IMR-90 (cell line): ENCODE data around the gene NAV1. TPM values are rescaled to one million over a fixed set of nuclear protein-coding genes. Genes with fewer than 3 reads are reported as not detected.

Experiments
- ATAC-seq: fragments of 200-7000 bp; cut with Tn5 transposase; 2 replicates; pipeline ENCODE4 v1.9.1; 2020; ENCODE audit warnings: low read depth, mild to moderate bottlenecking, moderate library complexity
- BruUV-seq: library from RNA; stranded (reverse); fragments of 400-500 nt; replicated peaks from 2 replicates; lab custom pipeline; 2021; lab: Mats Ljungman, UMichigan
- CTCF ChIA-PET: fragments of 300-600 bp; formaldehyde crosslinking; extraction: SDS; loops from one replicate; lab custom pipeline; 2021; ENCODE audit warnings: antibody characterized with exemption; lab: Yijun Ruan, JAX
- POLR2A ChIA-PET: fragments of 300-600 bp; sonication (Branson Sonifier 250); formaldehyde crosslinking; loops from one replicate; lab custom pipeline; 2022; ENCODE audit warnings: antibody characterized with exemption; ENCODE audit not compliant: unreplicated experiment; lab: Charles Lee
- DNase-seq: peaks from one replicate; pipeline ENCODE4 v3.0.0; 2013
- H2AFZ ChIP-seq: replicated peaks from 2 replicates; pipeline ENCODE3; 2013; ENCODE audit warnings: low read length, mild to moderate bottlenecking; ENCODE audit not compliant: poor library complexity
- H2AK5ac ChIP-seq: 2 replicates; pipeline ENCODE4 v1.6.1; 2013; ENCODE audit warnings: low read depth, low read length, inconsistent platforms
- H2AK9ac ChIP-seq: replicated peaks from 2 replicates; pipeline ENCODE3; 2013; ENCODE audit warnings: mild to moderate bottlenecking, low read depth, low read length, moderate library complexity; ENCODE audit not compliant: poor library complexity
- H2BK120ac ChIP-seq: 2 replicates; pipeline ENCODE4 v1.6.1; 2013; ENCODE audit warnings: low read depth, low read length, inconsistent platforms
- H2BK15ac ChIP-seq: 3 replicates; pipeline ENCODE4 v1.6.1; 2013; ENCODE audit warnings: low read depth, low read length, inconsistent platforms
- H2BK20ac ChIP-seq: 2 replicates; pipeline ENCODE4 v1.6.1; 2013; ENCODE audit warnings: low read depth, mild to moderate bottlenecking, inconsistent platforms, low read length, moderate library complexity
- H2BK5ac ChIP-seq: 2 replicates; pipeline ENCODE4 v1.6.1; 2013; ENCODE audit warnings: mild to moderate bottlenecking, low read depth, low read length, inconsistent platforms; ENCODE audit not compliant: poor library complexity, severe bottlenecking
- H3K14ac ChIP-seq: replicated peaks from 2 replicates; pipeline ENCODE4 v1.6.1; 2013; ENCODE audit warnings: low read depth, low read length, inconsistent platforms
- H3K18ac ChIP-seq: 2 replicates; pipeline ENCODE4 v1.6.1; 2013; ENCODE audit warnings: low read depth, low read length, control low read depth
- H3K23ac ChIP-seq: 2 replicates; pipeline ENCODE4 v1.6.1; 2013; ENCODE audit warnings: low read depth, low read length, inconsistent platforms
- H3K27ac ChIP-seq: 2 replicates; pipeline ENCODE4 v1.5.1; 2013; ENCODE audit warnings: mild to moderate bottlenecking, control low read depth, low read length; ENCODE audit not compliant: insufficient read depth
- H3K27me3 ChIP-seq: 2 replicates; pipeline ENCODE4 v1.6.1; 2013; ENCODE audit warnings: low read length; ENCODE audit not compliant: control insufficient read depth, insufficient read depth
- H3K36me3 ChIP-seq: 2 replicates; pipeline ENCODE4 v1.6.1; 2013; ENCODE audit warnings: low read length, mixed read lengths; ENCODE audit not compliant: control insufficient read depth, insufficient read depth
- H3K4ac ChIP-seq: 2 replicates; pipeline ENCODE4 v1.6.1; 2013; ENCODE audit warnings: low read depth, low read length, inconsistent platforms
- H3K4me1 ChIP-seq: 2 replicates; pipeline ENCODE4 v1.6.1; 2013; ENCODE audit warnings: low read length, mixed read lengths; ENCODE audit not compliant: control insufficient read depth, insufficient read depth
- H3K4me2 ChIP-seq: 2 replicates; pipeline ENCODE4 v1.6.1; 2013; ENCODE audit warnings: low read depth, mild to moderate bottlenecking, control low read depth, low read length, moderate library complexity
- H3K4me3 ChIP-seq: 2 replicates; pipeline ENCODE4 v1.5.1; 2013; ENCODE audit warnings: low read depth, mild to moderate bottlenecking, control low read depth, low read length, moderate library complexity; ENCODE audit not compliant: insufficient read depth
- H3K56ac ChIP-seq: 2 replicates; pipeline ENCODE4 v1.6.1; 2013; ENCODE audit warnings: low read length, inconsistent platforms; ENCODE audit not compliant: insufficient read depth; ENCODE audit errors: extremely low read depth
- H3K79me1 ChIP-seq, 2 experiments: 2 replicates each; pipeline ENCODE4 v1.6.1; 2013; ENCODE audit warnings: low read length in 2 of 2, inconsistent platforms in 1 of 2, low read depth in 1 of 2
- H3K9ac ChIP-seq: 2 replicates; pipeline ENCODE4 v1.6.1; 2013; ENCODE audit warnings: low read depth, low read length, control low read depth
- H3K9me1 ChIP-seq: 2 replicates; pipeline ENCODE4 v1.6.1; 2013; ENCODE audit warnings: low read length, inconsistent platforms; ENCODE audit not compliant: insufficient read depth
- H3K9me3 ChIP-seq: 2 replicates; pipeline ENCODE4 v1.6.1; 2013; ENCODE audit warnings: low read length; ENCODE audit not compliant: control insufficient read depth, insufficient read depth
- H4K20me1 ChIP-seq: 2 replicates; pipeline ENCODE4 v1.6.1; 2013; ENCODE audit warnings: low read length, inconsistent platforms; ENCODE audit not compliant: insufficient read depth
- H4K5ac ChIP-seq: 2 replicates; pipeline ENCODE4 v1.6.1; 2013; ENCODE audit warnings: mild to moderate bottlenecking, low read depth, low read length, control low read depth
- H4K8ac ChIP-seq, 2 experiments: 2 replicates each; pipeline ENCODE4 v1.6.1; 2013; ENCODE audit warnings: low read depth in 2 of 2, low read length in 2 of 2, control low read depth in 1 of 2, inconsistent platforms in 1 of 2
- H4K91ac ChIP-seq: 2 replicates; pipeline ENCODE4 v1.6.1; 2013; ENCODE audit warnings: low read depth, low read length, inconsistent platforms; ENCODE audit not compliant: insufficient read depth
- BHLHE40 ChIP-seq: fragments of 150-350 bp; IDR thresholded peaks from 2 replicates; pipeline ENCODE4 v1.6.1; 2016; ENCODE audit warnings: mild to moderate bottlenecking, low read depth, low read length
- CHD1 ChIP-seq: IDR thresholded peaks from 2 replicates; pipeline ENCODE4 v1.6.1; 2012; ENCODE audit warnings: low read depth, low read length, improper control_type of control experiment
- CTCF ChIP-seq: conservative IDR thresholded peaks from 2 replicates; pipeline ENCODE4 v1.5.1; 2012; ENCODE audit warnings: mild to moderate bottlenecking, low read depth, low read length, improper control_type of control experiment
- ELK1 ChIP-seq: fragments of 150-350 bp; IDR thresholded peaks from 2 replicates; pipeline ENCODE4 v1.6.1; 2016; ENCODE audit warnings: low read depth, mild to moderate bottlenecking, low read length, moderate library complexity, borderline replicate concordance
- FOS ChIP-seq: fragments of 150-350 bp; IDR thresholded peaks from 2 replicates; pipeline ENCODE4 v1.6.1; 2016; ENCODE audit warnings: low read depth, low read length
- MAFK ChIP-seq: IDR thresholded peaks from 2 replicates; pipeline ENCODE4 v1.6.1; 2012; ENCODE audit warnings: low read depth, low read length, improper control_type of control experiment
- MAZ ChIP-seq: IDR thresholded peaks from 2 replicates; pipeline ENCODE4 v1.6.1; 2012; ENCODE audit warnings: low read depth, mild to moderate bottlenecking, low read length, improper control_type of control experiment, moderate library complexity, borderline replicate concordance
- MXI1 ChIP-seq: IDR thresholded peaks from 2 replicates; pipeline ENCODE4 v1.6.1; 2012; ENCODE audit warnings: low read depth, mild to moderate bottlenecking, low read length, moderate library complexity, borderline replicate concordance
- NFE2L2 ChIP-seq: fragments of 150-350 bp; IDR thresholded peaks from 2 replicates; pipeline ENCODE4 v1.6.1; 2016; ENCODE audit warnings: low read depth, mild to moderate bottlenecking, low read length
- POLR2A ChIP-seq: IDR thresholded peaks from 2 replicates; pipeline ENCODE4 v1.6.1; 2012; ENCODE audit warnings: mild to moderate bottlenecking, low read depth, low read length
- RAD21 ChIP-seq: IDR thresholded peaks from 2 replicates; pipeline ENCODE4 v1.6.1; 2012; ENCODE audit warnings: low read length, improper control_type of control experiment
- RCOR1 ChIP-seq: IDR thresholded peaks from 2 replicates; pipeline ENCODE4 v1.6.1; 2012; ENCODE audit warnings: mild to moderate bottlenecking, low read length, improper control_type of control experiment; ENCODE audit not compliant: insufficient replicate concordance
- RFX5 ChIP-seq: IDR thresholded peaks from 2 replicates; pipeline ENCODE4 v1.8.0; 2012; ENCODE audit warnings: low read depth, mild to moderate bottlenecking, low read length, moderate library complexity
- SMC3 ChIP-seq: fragments of 150-350 bp; IDR thresholded peaks from 2 replicates; pipeline ENCODE4 v1.6.1; 2016; ENCODE audit warnings: low read depth, mild to moderate bottlenecking, antibody characterized with exemption, low read length, moderate library complexity
- WGBS, 2 experiments: methylation state at CpG; one replicate each; pipeline versions ENCODE4 v1.1.5 to v1.1.7; 2013; ENCODE audit warnings: missing lambda C conversion rate in 2 of 2; ENCODE audit not compliant: insufficient read length in 1 of 2; ENCODE audit errors: extremely low coverage in 2 of 2; 5-methylcytosine and 5-hydroxymethylcytosine counted together
- dilution Hi-C: fragments of 300-500 bp; cut with HindIII; formaldehyde crosslinking; loops from one replicate; pipeline ENCODE4 v1.14.3; 2018; ENCODE audit warnings: low sequenced_read_pairs; ENCODE audit not compliant: unreplicated experiment
- in situ Hi-C: fragments of 300-500 bp; cut with MboI; formaldehyde crosslinking; loops from 3 replicates; pipeline ENCODE4 v1.14.3; 2019; ENCODE audit warnings: low sequenced_read_pairs, inconsistent platforms, mixed read lengths
- intact Hi-C: fragments of 100-400 bp; cut with micrococcal nuclease; formaldehyde crosslinking; loops from 2 replicates; pipeline ENCODE4 v1.10.0; 2022
- polyA plus RNA-seq, 3 experiments: library from polyadenylated mRNA; depleted of rRNA; stranded (reverse); fragments of >200 nt; gene quantifications; 2 replicates each; pipeline ENCODE4 v1.2.3, GENCODE V29; 2012; ENCODE audit warnings: low replicate concordance in 1 of 3
- total RNA-seq: library from RNA; depleted of rRNA; stranded (reverse); fragments of >200 nt; gene quantifications from 2 replicates; pipeline ENCODE4 v1.2.3, GENCODE V29; 2012

Gene NAV1
- total and polyA plus RNA-seq, 2 of the 4 experiments (the other 2 are of a cell fraction) = 14.0 to 23.1 TPM

GRCh38 chr1:201499795-201500669 lies 38.9 kb upstream of the NAV1 start:
- H2AK9ac ChIP-seq = peak overlapping the region; percentile 81
- dilution Hi-C loops (no loop called here), intact Hi-C loops (no loop called here), in situ Hi-C loops (no loop called here)
- peak overlapping the region; percentile 85 for H3K4ac ChIP-seq
- peak overlapping the region; percentile 46 for H2AFZ ChIP-seq
- H3K36me3 ChIP-seq = peaks cover 49% of the 10 kb centered on the region
- H3K4me1 ChIP-seq = peaks cover 56% of the 10 kb centered on the region
- H4K91ac ChIP-seq = peak overlapping the region; percentile 80
- peak overlapping the region; percentile 47; the same call in 1 of the 2 replicates for H3K56ac ChIP-seq
- H3K9me3 ChIP-seq = no peaks in the 10 kb centered on the region
- no peak for ATAC-seq
- peak overlapping the region; percentile 76 for H2BK120ac ChIP-seq
- ChIA-PET CTCF (interaction anchor here (0.6 to 4.5 kb wide), 3 partner anchors 12 to 922 kb away, joined by 4 to 31 read pairs (median 5); partner anchors contain the start of gene PHLDA3), POLR2A (no interaction called here)
- H3K4me3 ChIP-seq = no peak overlapping the region
- peaks cover 62% of the 10 kb centered on the region for H3K9me1 ChIP-seq
- peak overlapping the region; percentile 88 for H3K27ac ChIP-seq
- H3K23ac ChIP-seq = peak overlapping the region; percentile 61
- 80% methylated on average over 2 of the region's 8 CpGs; no CpG with 5 or more reads in 1 of the 2 experiments for WGBS, 2 experiments
- H3K9ac ChIP-seq = peak overlapping the region; percentile 74
- peak overlapping the region; percentile 93 for H4K5ac ChIP-seq
- no TSS peak for BruUV-seq
- no peaks in the 10 kb centered on the region for H3K27me3 ChIP-seq
- H4K8ac ChIP-seq = peak overlapping the region; percentile 43 to 81
- H2AK5ac ChIP-seq = peak overlapping the region; percentile 94
- DNase-seq = no peak
- peak overlapping the region; percentile 84 for H2BK5ac ChIP-seq
- H2BK15ac ChIP-seq = peak overlapping the region; percentile 46; the same call in 2 of the 3 replicates
- H3K14ac ChIP-seq = peak overlapping the region; percentile 88
- H3K4me2 ChIP-seq = peak overlapping the region; percentile 62; the same call in 1 of the 2 replicates
- peaks cover 9 to 72% of the 10 kb centered on the region in 2 experiments; a peak in 3 of 4 replicates for H3K79me1 ChIP-seq
- H4K20me1 ChIP-seq = peaks cover 70% of the 10 kb centered on the region
- peak overlapping the region; percentile 73 for H2BK20ac ChIP-seq
- peak overlapping the region; percentile 91 for H3K18ac ChIP-seq
- TF ChIP-seq RFX5 (no peak), MAZ (no peak), POLR2A (no peak), BHLHE40 (no peak), SMC3 (no peak), MAFK (no peak), RCOR1 (no peak), FOS (no peak), ELK1 (no peak), NFE2L2 (no peak), MXI1 (no peak), CHD1 (no peak), RAD21 (no peak), CTCF (no peak)
